Activated CD4-positive, alpha-beta T cell treated with anti-CD3 and anti-CD28 coated beads, Interleukin-2, amount 50 U/mL, for 24 hours (primary cell): ENCODE results near the gene ERG.

Experiments used
- DNase-seq, 2 donors: peaks; one replicate each; pipeline ENCODE4 v3.0.0-alpha.2; 2020; ENCODE audit warnings: low read depth in 1 of 2, low spot score in 1 of 2

Gene ERG

GRCh38 chr21:38436341-38436740 is 61.9 kb downstream of the ERG start:
- DNase-seq, result no peak

- DNase-seq, result no peak
Observed at GRCh38 chr21:38434913-38435533, 63.3 kb downstream of the ERG start.

- DNase-seq, result no peak
Observed at GRCh38 chr21:38433471-38433870, 64.8 kb downstream of the ERG start.

DNA sequence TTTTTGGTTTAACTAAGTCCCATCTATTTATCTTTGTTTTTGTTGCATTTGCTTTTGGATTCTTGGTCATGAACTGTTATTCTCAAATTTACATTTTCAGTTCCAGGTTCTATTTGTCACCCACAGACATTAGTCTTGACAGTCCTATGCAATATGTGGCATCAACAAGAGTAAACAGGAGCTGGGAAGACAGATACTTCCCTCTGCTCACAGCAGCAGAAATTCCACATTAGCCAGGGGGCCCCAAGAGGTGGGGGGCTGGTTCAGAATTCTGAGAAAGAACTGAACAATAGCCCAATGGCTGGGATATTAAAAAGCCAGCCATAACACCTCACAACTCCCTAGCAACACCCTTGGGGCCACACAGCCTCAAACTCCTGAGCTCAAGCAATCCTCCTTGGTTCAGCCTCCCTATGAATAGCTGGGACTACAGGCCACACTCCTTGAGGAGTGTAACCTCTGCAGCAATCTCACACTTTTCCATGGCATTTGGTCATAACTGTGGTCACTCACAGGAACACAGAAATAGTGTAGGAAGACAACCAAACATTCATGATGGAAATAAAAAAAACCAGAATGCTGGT is 67.8 kb downstream of the ERG start:
- DNase-seq, result no peak

DNA sequence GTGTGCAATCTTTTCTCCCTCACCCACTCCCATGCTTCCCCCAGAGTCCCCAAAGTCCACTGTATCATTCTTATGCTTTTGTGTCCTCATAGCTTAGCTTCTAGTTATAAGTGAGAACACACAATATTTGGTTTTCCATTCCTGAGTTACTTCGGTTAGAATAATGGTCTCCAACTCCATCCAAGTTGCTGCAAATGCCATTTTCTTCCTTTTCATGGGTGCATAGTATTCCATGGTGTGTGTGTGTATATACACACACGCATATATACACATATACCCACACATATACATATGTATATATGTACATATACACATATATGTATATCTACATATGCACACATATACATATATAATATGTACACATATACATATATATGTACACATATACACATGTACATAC is 69.3 kb downstream of the ERG start:
- no peak for DNase-seq

DNA sequence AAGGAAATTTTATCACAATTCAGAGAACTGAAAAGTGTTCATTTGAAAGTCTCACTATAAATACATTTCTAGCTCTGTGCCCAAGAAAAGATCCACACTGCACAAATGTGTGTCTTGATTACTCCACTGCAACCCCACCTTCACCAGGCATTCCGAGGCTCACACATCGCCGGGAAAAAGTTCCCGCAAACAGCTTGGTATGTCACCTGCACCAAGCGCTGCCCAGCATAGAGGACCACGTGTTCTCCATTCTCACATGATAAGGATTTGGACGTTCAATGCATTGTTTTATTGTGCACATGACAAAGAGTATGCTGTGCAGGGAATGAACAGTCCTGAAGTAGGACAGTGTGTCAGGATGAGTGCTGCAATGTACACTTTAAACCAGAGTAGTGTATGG is 70.1 kb downstream of the ERG start:
- no peak for DNase-seq

DNA sequence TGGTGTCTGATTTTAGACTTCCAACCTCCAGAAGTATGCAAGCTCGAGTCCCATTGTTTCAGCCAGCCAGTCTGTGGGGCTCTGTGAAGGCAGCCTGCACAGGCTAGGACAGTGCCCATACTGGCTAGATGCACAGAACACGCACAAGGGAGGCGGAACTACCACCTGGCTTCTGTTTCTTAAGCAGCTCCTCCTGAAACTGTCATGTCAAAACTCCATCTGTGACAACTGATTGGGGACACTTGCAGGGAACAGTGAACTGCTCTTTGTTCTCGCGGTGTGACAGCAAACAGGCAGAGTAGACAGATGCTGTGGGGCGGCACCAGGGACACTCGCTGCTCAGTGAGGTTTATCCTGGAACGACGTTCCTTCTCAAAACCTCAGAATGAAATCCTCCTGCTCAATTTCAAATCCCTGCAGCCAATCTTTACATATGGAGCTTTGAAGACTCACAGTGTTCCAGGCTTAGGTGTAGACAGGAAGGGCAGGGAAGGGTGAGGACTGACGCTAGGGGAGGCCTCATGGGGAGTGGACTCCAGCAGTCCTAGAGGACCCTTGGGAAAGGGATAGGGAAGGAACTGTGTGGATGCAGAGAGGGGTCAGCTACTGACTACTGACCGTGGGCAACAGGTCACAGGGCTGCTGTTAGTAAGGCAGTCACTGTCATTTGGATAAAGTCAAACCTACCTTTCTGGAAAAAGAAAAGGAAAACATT is 73.8 kb downstream of the ERG start:
- no peak for DNase-seq

DNA sequence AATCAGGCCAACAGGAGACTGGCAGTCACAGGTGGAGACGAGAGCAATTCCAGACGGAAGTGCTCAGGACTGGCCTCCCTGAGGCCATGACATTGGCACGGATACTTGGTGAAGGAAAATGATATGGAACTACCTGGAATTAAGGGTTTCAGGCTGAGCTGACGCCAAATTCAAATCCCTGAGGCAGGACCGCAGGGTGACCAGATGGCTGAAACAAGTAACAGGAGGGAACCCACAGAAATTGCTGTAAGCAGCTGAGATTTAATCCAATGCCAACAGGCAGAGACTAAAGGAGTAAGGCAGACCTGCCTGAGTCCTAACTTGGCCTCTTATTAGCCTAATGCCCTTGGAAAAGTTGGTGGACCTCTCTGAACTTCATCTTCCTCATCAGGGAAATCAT is 76.2 kb downstream of the ERG start:
- no peak for DNase-seq

- DNase-seq, result no peak
Observed at GRCh38 chr21:38420140-38420539, 78.1 kb downstream of the ERG start.

DNA sequence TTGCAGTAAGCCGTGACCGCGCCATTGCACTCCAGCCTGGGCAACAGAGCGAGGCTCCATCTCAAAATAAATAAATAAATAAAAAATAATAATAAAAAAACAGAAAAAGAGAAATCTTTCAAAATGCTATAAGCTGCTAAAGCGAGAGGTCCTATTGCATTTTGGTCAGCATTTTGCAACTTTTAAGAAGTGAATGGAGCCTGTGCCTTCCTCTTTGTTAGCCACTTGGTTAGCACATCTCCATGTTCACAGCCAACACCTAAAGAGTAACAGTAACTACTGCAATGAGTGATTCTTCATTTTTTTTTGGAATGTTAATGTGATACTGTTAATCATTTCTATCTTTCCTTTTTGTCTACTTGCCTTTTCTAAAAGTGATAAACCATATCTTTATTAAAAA is 80.6 kb downstream of the ERG start:
- DNase-seq, result no peak

GRCh38 chr21:38416791-38417190 is 81.5 kb downstream of the ERG start:
- no peak for DNase-seq

- no peak for DNase-seq
Observed at GRCh38 chr21:38413958-38414548, 84.2 kb downstream of the ERG start.

- DNase-seq, result no peak
Observed at GRCh38 chr21:38410466-38410865, 87.8 kb downstream of the ERG start.

- no peak for DNase-seq
Observed at GRCh38 chr21:38409907-38410306, 88.4 kb downstream of the ERG start.

DNA sequence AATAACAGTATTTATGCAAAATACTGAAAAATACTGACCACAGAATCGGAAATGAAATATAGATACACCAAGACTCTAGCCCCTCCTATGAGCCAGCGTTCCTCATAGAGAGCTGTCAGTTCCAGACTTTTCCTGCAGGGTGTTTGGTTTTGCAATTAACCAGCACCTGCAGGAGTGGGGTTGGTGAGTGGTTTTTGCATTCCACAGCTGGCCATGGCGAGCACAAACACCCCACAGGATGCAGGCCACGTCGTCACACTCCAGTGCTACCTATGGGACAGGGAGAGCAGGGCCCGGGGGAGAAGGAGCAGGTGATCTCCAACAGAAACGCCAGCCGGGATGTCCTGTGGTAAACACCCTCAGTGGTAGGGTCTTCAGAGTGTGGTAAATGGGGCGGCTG is 94.1 kb downstream of the ERG start:
- no peak for DNase-seq

DNA sequence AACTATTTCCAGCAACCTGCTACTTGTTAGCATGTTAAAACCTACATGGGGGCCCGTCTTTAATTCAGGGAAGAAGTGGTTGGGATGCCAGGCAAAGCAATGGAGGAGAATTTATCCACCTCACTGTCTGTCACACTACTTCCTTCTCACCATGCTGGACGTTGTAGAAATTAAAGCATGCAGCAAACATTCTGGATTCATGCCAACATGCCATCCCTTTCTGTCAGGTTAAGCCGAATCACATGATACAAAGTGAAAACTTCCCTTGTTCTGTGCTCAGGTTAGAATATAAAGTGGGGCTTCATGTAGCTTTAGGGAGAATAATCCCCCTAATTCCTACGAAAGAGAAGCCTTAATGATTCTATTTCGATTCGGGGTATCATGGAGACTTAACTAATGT is 95.5 kb downstream of the ERG start:
- no peak for DNase-seq

- no peak for DNase-seq
Observed at GRCh38 chr21:38402291-38402690, 96.0 kb downstream of the ERG start.

DNA sequence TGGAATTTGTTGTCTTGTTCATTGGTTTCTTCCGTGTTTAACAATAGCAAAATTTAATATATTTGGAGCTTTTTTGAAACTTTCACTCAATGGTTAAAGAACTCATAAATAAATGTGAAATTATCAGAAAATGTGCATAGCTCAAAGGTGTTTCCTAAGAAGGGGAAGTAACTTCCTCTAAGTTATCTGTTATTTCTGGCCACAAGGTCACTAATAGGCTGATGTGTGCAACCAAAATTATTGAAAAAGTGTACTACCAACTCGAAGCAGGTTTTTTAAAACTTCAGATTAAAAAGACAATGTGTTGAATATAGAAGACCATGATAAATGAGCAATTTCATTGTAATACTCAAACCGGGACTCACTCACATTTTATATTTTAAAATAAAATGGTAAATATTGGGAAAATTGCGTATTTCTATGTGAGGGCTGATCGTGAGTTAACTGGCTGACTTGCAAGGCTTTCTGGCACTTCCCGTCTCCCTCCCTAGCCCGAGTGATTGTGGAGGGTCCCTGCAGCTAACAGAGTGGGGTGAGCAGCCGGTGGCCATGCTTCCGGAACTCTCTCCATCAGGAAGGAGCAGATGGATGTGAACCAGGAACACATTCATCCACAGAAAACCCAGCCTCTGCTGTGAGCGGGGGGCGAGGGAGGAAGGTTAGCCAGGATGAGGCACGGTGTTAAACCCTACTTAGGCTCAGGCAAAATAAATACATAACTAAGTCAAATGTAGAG is 96.9 kb downstream of the ERG start:
- no peak for DNase-seq

GRCh38 chr21:38400195-38400919 is 97.9 kb downstream of the ERG start:
- DNase-seq, result no peak

DNA sequence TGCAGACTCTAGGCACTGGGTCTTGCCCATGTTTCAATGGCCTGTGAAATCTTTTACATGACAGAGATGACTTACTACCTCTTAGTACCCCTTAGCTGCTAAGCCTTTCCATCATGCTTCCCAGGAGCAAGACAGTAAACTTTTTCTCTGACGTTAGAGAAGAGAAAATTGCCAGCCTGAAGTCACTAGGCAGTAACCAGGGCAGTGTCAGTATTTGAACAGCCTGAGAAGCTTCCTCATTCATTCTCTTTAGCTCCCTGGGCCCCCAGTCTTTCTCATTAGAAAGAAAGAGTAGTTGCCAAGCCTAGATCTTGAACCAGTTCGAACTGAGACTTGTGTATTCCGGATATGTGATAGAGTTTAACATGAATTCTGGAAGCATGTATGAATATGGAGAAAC is 99.2 kb downstream of the ERG start:
- no peak for DNase-seq

- DNase-seq, result no peak
Observed at GRCh38 chr21:38396325-38396724, 102.0 kb downstream of the ERG start.
